Lung (tissue), 12 donors: Measurements from ENCODE around the gene CALHM5. TPM values are rescaled to one million over a fixed set of nuclear protein-coding genes. Genes with fewer than 3 reads are reported as not detected.

Experiments
- ATAC-seq: fragments of 200-7000 bp; cut with Tn5 transposase; one replicate; pipeline ENCODE4 v1.9.1; 2020; ENCODE audit warnings: moderate number of reproducible peaks; ENCODE audit not compliant: insufficient read depth, low FRiP score
- DNase-seq, 3 donors: peaks; one replicate each; pipeline ENCODE4 v3.0.0-alpha.2; 2013 to 2017
- H3K27ac ChIP-seq, 2 donors: one replicate each; pipeline ENCODE4 v1.5.1; 2013; ENCODE audit warnings: mild to moderate bottlenecking in 2 of 2, moderate library complexity in 2 of 2, control low read depth in 1 of 2, inconsistent platforms in 1 of 2, low read depth in 1 of 2, low read length in 1 of 2
- H3K27me3 ChIP-seq, 3 donors: one replicate each; pipeline ENCODE4 v1.5.1; 2013; ENCODE audit warnings: low read length in 2 of 3; ENCODE audit not compliant: control insufficient read depth in 3 of 3, insufficient read depth in 3 of 3
- H3K36me3 ChIP-seq, 4 donors: one replicate each; pipeline ENCODE4 v1.5.1; 2013; ENCODE audit warnings: low read length in 4 of 4, mild to moderate bottlenecking in 1 of 4, moderate library complexity in 1 of 4; ENCODE audit not compliant: control insufficient read depth in 4 of 4, insufficient read depth in 4 of 4
- H3K4me1 ChIP-seq, 5 donors: one replicate each; pipeline ENCODE4 v1.5.1; 2013; ENCODE audit warnings: low read length in 5 of 5, mild to moderate bottlenecking in 2 of 5, moderate library complexity in 1 of 5; ENCODE audit not compliant: control insufficient read depth in 5 of 5, insufficient read depth in 5 of 5
- H3K4me3 ChIP-seq: one replicate; pipeline ENCODE4 v1.5.1; 2013; ENCODE audit warnings: mild to moderate bottlenecking, control low read depth, moderate library complexity
- H3K9ac ChIP-seq, 2 donors: one replicate each; pipeline ENCODE4 v1.5.1; 2013; ENCODE audit warnings: low read length in 2 of 2, control low read depth in 1 of 2; ENCODE audit not compliant: insufficient read depth in 1 of 2
- H3K9me3 ChIP-seq, 4 donors: one replicate each; pipeline ENCODE4 v1.5.1; 2013; ENCODE audit warnings: low read length in 3 of 4, mild to moderate bottlenecking in 1 of 4, moderate library complexity in 1 of 4; ENCODE audit not compliant: control insufficient read depth in 4 of 4, insufficient read depth in 3 of 4
- CTCF ChIP-seq: IDR thresholded peaks from 2 replicates; pipeline ENCODE4 v1.5.1; 2012; ENCODE audit warnings: mild to moderate bottlenecking; ENCODE audit errors: control extremely low read depth, extremely low read depth
- WGBS, 2 donors: extraction: QIAGEN DNeasy Blood & Tissue Kit; methylation state at CpG; one replicate each; pipeline ENCODE4 v1.1.7; 2013; 5-methylcytosine and 5-hydroxymethylcytosine counted together
- polyA plus RNA-seq, 2 donors: library from polyadenylated mRNA; stranded (reverse); fragments of 200-250 nt; gene quantifications; one replicate each; pipeline ENCODE4 v1.2.1, GENCODE V29; 2013
- total RNA-seq, 2 donors: library from RNA; depleted of rRNA in 1 of 2; stranded (reverse); fragments of >200 nt in 1 of 2; gene quantifications; one replicate each; pipeline ENCODE4 v1.2.1, GENCODE V29; 2014 to 2021
- donor health status: control.
- donor health status: control.
- donor health status: Bipolar disorder and iron deficiency.
- donor health status: healthy.
- donor health status: DM: yes; HTN: yes; CAD: no.

The CALHM5 gene
- total and polyA plus RNA-seq, 4 donors = 0.41 to 3.0 (median 1.0) TPM

GRCh38 chr6:116553451-116553850, 42.0 kb downstream of the CALHM5 start, which contains the start of gene CALHM4:
TSS of gene CALHM4 (plus strand) at chr6:116553751. CDS start at chr6:116553794, 43 bp downstream.
- TF ChIP-seq CTCF = no peak
- Histone ChIP-seq H3K9me3 (no peaks in the 10 kb centered on the region), H3K4me3 (no peak within 1 kb of the TSS), H3K9ac (no peak within 1 kb of the TSS), H3K36me3 (no peaks in the 10 kb centered on the region), H3K4me1 (peaks cover 0 to 6% (median 0%) of the 10 kb centered on the region in 5 donors), H3K27ac (no peak within 1 kb of the TSS), H3K27me3 (no peaks in the 10 kb centered on the region)
- ATAC-seq (no peak), DNase-seq (no peak)

DNA sequence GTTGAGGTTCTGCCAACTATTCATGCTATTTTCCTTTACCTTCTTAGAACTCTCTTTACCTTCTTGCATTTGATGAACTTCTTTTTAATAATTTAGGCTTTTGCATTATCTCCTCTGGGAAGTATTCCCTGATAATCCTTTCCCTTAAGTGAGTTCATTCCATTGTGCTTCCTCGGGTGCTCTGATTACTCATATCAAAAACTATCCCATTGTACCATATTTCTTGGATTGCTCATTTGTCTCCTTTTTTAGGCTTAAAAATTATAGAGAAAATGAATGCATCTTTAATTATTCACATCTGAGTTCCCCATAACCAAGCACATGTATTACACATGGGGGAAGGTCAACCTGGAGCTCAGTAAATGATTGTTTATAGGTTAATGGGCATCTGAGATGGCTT, 44.6 kb downstream of the CALHM5 start:
- H3K27me3 ChIP-seq = no peaks in the 10 kb centered on the region
- WGBS, 2 donors = 88 to 100% methylated on average over 1 of the region's 1 CpG
- TF ChIP-seq CTCF = no peak
- DNase-seq (no peak), ATAC-seq (no peak)
- H3K36me3 ChIP-seq = no peaks in the 10 kb centered on the region
- H3K27ac ChIP-seq = no peak overlapping the region
- H3K4me3 ChIP-seq = no peak overlapping the region
- H3K9ac ChIP-seq = no peak overlapping the region
- H3K4me1 ChIP-seq = peaks cover 0 to 7% (median 0%) of the 10 kb centered on the region in 5 donors
- H3K9me3 ChIP-seq = no peaks in the 10 kb centered on the region

DNA sequence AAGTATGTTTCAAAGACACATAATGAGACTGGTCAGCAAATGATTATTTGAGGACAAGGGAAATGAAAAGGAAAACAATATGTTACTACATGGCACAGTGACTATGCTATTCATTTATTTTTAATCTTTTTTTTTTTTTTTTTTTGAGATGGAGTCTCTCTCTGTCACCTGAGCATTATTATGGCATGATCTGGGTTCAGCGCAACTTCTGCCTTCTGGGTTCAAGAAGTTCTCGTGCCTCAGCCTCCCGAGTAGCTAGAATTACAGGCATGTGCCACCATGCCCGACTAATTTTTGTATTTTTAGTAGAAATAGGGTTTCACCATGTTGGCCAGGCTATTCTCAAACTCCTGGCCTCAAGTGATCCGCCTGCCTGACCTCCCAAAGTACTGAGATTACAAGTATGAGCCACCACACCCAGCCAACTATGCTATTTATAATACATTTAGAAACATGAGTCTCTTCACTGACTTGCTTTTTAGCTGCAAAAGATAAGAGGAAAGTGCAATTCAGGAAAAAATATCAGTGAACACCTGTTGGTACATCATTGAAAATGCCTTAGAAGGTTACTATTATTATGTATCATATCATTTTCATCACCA, 45.5 kb downstream of the CALHM5 start:
- DNase-seq = no peak
- Histone ChIP-seq H3K27me3 (no peaks in the 10 kb centered on the region), H3K36me3 (no peaks in the 10 kb centered on the region), H3K4me1 (peaks cover 0 to 16% (median 3%) of the 10 kb centered on the region in 5 donors), H3K4me3 (no peak overlapping the region), H3K9ac (no peak overlapping the region), H3K9me3 (no peaks in the 10 kb centered on the region), H3K27ac (no peak overlapping the region)
- 89 to 98% methylated on average over 5 of the region's 5 CpGs for WGBS, 2 donors
- TF ChIP-seq CTCF = no peak
- ATAC-seq = no peak

DNA sequence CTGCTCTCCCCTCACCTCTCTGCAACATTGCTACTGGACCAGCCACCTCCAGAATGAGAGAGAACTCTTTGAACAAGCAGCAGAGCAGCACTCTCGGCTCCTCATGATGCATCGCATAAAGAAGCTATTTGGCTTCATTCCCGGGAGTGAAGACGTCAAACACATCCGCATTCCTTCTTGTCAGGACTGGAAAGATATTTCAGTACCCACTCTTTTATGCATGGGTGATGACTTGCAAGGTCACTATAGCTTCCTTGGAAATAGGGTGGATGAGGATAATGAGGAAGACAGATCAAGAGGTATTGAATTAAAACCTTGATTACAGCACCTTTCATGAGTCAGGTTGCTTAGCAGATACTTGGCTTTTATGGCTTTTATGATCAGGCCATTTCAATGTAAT, 46.5 kb downstream of the CALHM5 start:
- no peak overlapping the region for H3K9ac ChIP-seq
- H3K27ac ChIP-seq = peak overlapping the region in 1 of 2 donors; percentile 24
- 39 to 62% methylated on average over 5 of the region's 5 CpGs for WGBS, 2 donors
- H3K36me3 ChIP-seq = no peaks in the 10 kb centered on the region
- ATAC-seq (peak; percentile 64), DNase-seq (peak; percentile 77 to 88 (median 88))
- TF ChIP-seq CTCF = no peak
- H3K27me3 ChIP-seq = no peaks in the 10 kb centered on the region
- H3K9me3 ChIP-seq = no peaks in the 10 kb centered on the region
- H3K4me1 ChIP-seq = peaks cover 0 to 25% (median 3%) of the 10 kb centered on the region in 5 donors
- H3K4me3 ChIP-seq = no peak overlapping the region
